MM.1S (cell line): ENCODE data around the gene TTLL10.

Experiments used
- DNase-seq: peaks from one replicate; pipeline ENCODE4 v3.0.0-alpha.2; 2015
- H2AFZ ChIP-seq: fragments of 300-600 bp; sonication (generic); 2 replicates; pipeline ENCODE4 v1.6.0; 2016; ENCODE audit warnings: antibody characterized with exemption, low read length
- H3F3A ChIP-seq: fragments of 300-600 bp; sonication (generic); 2 replicates; pipeline ENCODE4 v1.6.1; 2016; ENCODE audit warnings: mild to moderate bottlenecking, antibody characterized with exemption, low read length, moderate library complexity, mixed read lengths; ENCODE audit not compliant: insufficient read depth
- H3K27ac ChIP-seq: fragments of 300-600 bp; sonication (generic); 2 replicates; pipeline ENCODE4 v1.5.1; 2016; ENCODE audit warnings: mild to moderate bottlenecking, low read length
- H3K27me3 ChIP-seq: fragments of 300-600 bp; sonication (generic); replicated peaks from 2 replicates; pipeline ENCODE4 v1.6.0; 2016; ENCODE audit warnings: low read length; ENCODE audit not compliant: insufficient read depth
- H3K36me3 ChIP-seq: fragments of 300-600 bp; sonication (generic); replicated peaks from 2 replicates; pipeline ENCODE4 v1.6.1; 2016; ENCODE audit warnings: mild to moderate bottlenecking, low read length, mixed read lengths; ENCODE audit not compliant: insufficient read depth
- H3K4me1 ChIP-seq: fragments of 300-600 bp; sonication (generic); 2 replicates; pipeline ENCODE4 v1.6.1; 2016; ENCODE audit warnings: low read length, mixed read lengths
- H3K4me2 ChIP-seq: fragments of 300-600 bp; sonication (generic); 2 replicates; pipeline ENCODE4 v1.6.0; 2016; ENCODE audit warnings: low read depth, low read length
- H3K4me3 ChIP-seq: fragments of 300-600 bp; sonication (generic); 2 replicates; pipeline ENCODE4 v1.5.1; 2016; ENCODE audit warnings: low read length, mixed read lengths
- H3K79me2 ChIP-seq: fragments of 300-600 bp; sonication (generic); 2 replicates; pipeline ENCODE4 v1.6.1; 2016; ENCODE audit warnings: mixed run types, low read length, mixed read lengths
- H3K9ac ChIP-seq: fragments of 300-600 bp; sonication (generic); 2 replicates; pipeline ENCODE4 v1.6.1; 2016; ENCODE audit warnings: low read length, mixed read lengths
- H3K9me2 ChIP-seq: fragments of 300-600 bp; sonication (generic); replicated peaks from 2 replicates; pipeline ENCODE4 v1.6.1; 2016; ENCODE audit warnings: mild to moderate bottlenecking, low read length, mixed read lengths; ENCODE audit not compliant: insufficient read depth
- H3K9me3 ChIP-seq: fragments of 300-600 bp; sonication (generic); replicated peaks from 2 replicates; pipeline ENCODE4 v1.6.1; 2016; ENCODE audit warnings: mild to moderate bottlenecking, low read length, mixed read lengths; ENCODE audit not compliant: insufficient read depth
- H4K20me1 ChIP-seq: fragments of 300-600 bp; sonication (generic); 2 replicates; pipeline ENCODE4 v1.6.1; 2016; ENCODE audit warnings: mild to moderate bottlenecking, low read length, moderate library complexity, mixed read lengths; ENCODE audit not compliant: insufficient read depth
- CTCF ChIP-seq: fragments of 300-600 bp; sonication (generic); IDR thresholded peaks from 2 replicates; pipeline ENCODE4 v1.5.1; 2016; ENCODE audit warnings: antibody characterized with exemption, low read length, mixed read lengths
- EZH2 ChIP-seq: fragments of 300-600 bp; sonication (generic); optimal IDR thresholded peaks from 2 replicates; pipeline ENCODE3; 2017; ENCODE audit warnings: low read depth, mild to moderate bottlenecking, antibody characterized with exemption, low read length, mixed read lengths
- EZH2phosphoT487 ChIP-seq: fragments of 300-600 bp; sonication (generic); IDR thresholded peaks from 2 replicates; pipeline ENCODE4 v1.6.1; 2018; ENCODE audit warnings: antibody characterized with exemption, low read length

Gene TTLL10

GRCh38 chr1:1234180-1234808, 60.6 kb downstream of the TTLL10 start:
- Histone ChIP-seq H3K36me3 (no peaks in the 10 kb centered on the region), H3K27ac (no peak overlapping the region), H3F3A (no peaks in the 10 kb centered on the region), H2AFZ (no peak overlapping the region), H3K9me2 (no peaks in the 10 kb centered on the region), H3K4me1 (0 out of 2 replicates have a peak, but pooled peaks cover 3% of the 10 kb centered on the region), H3K79me2 (peaks cover 29% of the 10 kb centered on the region), H3K4me2 (no peak overlapping the region), H3K9me3 (no peaks in the 10 kb centered on the region), H4K20me1 (no peaks in the 10 kb centered on the region), H3K27me3 (peaks cover 21% of the 10 kb centered on the region), H3K9ac (no peak overlapping the region), H3K4me3 (no peak overlapping the region)
- DNase-seq = no peak
- TF ChIP-seq EZH2 (no peak), CTCF (no peak), EZH2phosphoT487 (no peak)

- H3K4me1 ChIP-seq = no peaks in the 10 kb centered on the region
- no peak overlapping the region for H3K4me3 ChIP-seq
- H2AFZ ChIP-seq = no peak overlapping the region
- H3K9ac ChIP-seq = no peak overlapping the region
- H3K9me3 ChIP-seq = no peaks in the 10 kb centered on the region
- H3K36me3 ChIP-seq = no peaks in the 10 kb centered on the region
- no peak for TF ChIP-seq EZH2
- no peak for TF ChIP-seq EZH2phosphoT487
- TF ChIP-seq CTCF = no peak
- no peaks in the 10 kb centered on the region for H4K20me1 ChIP-seq
- no peak for DNase-seq
- H3K27ac ChIP-seq = no peak overlapping the region
- H3K27me3 ChIP-seq = peaks cover 30% of the 10 kb centered on the region
- no peaks in the 10 kb centered on the region for H3K9me2 ChIP-seq
- H3K4me2 ChIP-seq = no peak overlapping the region
- peaks cover 20% of the 10 kb centered on the region for H3K79me2 ChIP-seq
- no peaks in the 10 kb centered on the region for H3F3A ChIP-seq
These were observed 61.5 kb downstream of the TTLL10 start for GRCh38 chr1:1235016-1235744.

GRCh38 chr1:1236176-1236763, 62.6 kb downstream of the TTLL10 start:
- Histone ChIP-seq H3K36me3 (no peaks in the 10 kb centered on the region), H3K4me3 (no peak overlapping the region), H3K79me2 (peaks cover 9% of the 10 kb centered on the region), H3K27ac (no peak overlapping the region), H3K9me3 (no peaks in the 10 kb centered on the region), H3K4me1 (no peaks in the 10 kb centered on the region), H3K9ac (no peak overlapping the region), H3K27me3 (peaks cover 38% of the 10 kb centered on the region), H3F3A (no peaks in the 10 kb centered on the region), H2AFZ (no peak overlapping the region), H3K9me2 (no peaks in the 10 kb centered on the region), H3K4me2 (no peak overlapping the region), H4K20me1 (no peaks in the 10 kb centered on the region)
- no peak for DNase-seq
- TF ChIP-seq EZH2 (no peak), CTCF (no peak), EZH2phosphoT487 (no peak)
